ENCODE results near the gene HELZ2.

HELZ2 gene

DNA sequence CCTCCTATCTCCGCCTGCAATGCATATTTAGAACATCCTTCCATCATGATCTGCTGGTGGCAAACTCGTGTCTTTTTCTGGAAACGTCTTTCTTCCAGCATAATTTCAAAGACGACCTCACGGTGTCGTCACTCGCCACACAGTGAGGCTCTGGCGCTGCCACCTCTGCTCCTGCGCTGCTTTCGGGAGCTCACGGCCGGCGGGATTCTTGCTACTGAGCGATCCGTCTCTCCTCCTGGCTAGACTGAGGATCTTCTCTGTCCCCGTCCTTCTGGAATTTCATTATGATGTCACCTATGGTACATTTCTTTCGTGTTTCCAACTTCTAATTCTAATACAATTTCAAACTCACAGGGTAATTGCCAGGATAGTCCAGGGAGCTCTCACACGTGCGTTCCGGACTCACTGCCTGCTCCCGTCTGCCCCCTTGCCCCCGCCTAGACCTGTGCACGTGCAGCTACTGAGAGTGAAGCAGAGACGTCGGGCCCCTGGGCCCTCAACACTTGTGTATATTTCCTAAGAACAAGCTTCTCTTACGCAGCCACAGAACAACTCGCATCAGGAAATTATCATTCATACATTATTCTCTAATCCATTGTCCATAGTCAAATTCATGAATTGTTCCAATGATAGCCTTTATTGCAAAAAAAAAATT lies 25.5 kb upstream of the HELZ2 start:
- intact Hi-C loops (cut with DNase I): no loop called here
- peak in 2 of 10 donors; percentile 37 to 75 for DNase-seq

- intact Hi-C loops (cut with DNase I): no loop called here
- DNase-seq: peak in 3 of 10 donors; percentile 43 to 54 (median 43)
Measured at GRCh38 chr20:63598479-63599395, 24.7 kb upstream of the HELZ2 start.

DNA sequence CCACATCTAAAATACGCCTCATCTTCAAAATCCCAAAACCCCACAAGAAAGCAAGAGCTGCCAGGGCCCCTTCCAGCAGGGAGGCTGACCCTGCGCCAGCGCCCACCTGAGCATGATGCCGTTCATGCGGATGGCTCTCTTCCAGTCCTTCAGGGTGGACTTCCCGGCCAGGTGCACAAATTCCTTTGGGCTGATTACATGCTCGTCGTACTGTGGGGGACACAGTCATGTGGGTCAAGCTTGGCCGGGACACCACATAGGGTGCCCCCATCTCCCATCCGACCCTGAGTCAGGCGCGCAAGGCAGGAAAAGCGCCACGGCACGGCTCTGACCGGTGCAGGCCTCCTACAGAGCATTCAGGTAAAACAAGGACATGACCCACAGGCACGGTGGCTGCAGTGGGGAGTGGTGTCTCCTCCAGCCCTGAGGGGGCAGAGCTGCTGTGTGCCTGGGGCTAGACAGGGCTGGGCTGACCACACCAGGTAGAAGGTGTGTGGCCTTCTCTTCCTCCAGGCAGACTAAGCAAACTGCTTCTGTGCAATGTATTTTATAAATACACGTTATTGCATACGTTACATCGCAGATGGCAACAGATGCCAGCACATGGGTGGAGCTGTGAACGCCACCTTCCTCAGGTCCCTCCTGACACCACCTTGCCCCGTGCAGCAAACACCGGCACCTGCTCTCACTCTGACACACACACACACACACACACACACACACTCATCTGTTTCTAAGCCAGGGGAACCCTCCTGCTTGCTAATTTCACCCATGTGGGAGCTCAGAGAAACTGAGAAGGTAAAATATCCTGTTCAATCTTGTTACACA lies 23.8 kb upstream of the HELZ2 start:
- intact Hi-C loops (cut with DNase I): no loop called here
- peak in 3 of 10 donors; percentile 54 to 74 (median 59) for DNase-seq

GRCh38 chr20:63596423-63596822 lies 22.4 kb upstream of the HELZ2 start:
- DNase-seq: peak in 1 of 10 donors; percentile 47
- intact Hi-C loops (cut with DNase I): no loop called here

- DNase-seq: peak in 2 of 10 donors; percentile 71 to 72
- intact Hi-C loops (cut with DNase I): no loop called here
Measured at GRCh38 chr20:63595416-63596127, 21.5 kb upstream of the HELZ2 start.

DNA sequence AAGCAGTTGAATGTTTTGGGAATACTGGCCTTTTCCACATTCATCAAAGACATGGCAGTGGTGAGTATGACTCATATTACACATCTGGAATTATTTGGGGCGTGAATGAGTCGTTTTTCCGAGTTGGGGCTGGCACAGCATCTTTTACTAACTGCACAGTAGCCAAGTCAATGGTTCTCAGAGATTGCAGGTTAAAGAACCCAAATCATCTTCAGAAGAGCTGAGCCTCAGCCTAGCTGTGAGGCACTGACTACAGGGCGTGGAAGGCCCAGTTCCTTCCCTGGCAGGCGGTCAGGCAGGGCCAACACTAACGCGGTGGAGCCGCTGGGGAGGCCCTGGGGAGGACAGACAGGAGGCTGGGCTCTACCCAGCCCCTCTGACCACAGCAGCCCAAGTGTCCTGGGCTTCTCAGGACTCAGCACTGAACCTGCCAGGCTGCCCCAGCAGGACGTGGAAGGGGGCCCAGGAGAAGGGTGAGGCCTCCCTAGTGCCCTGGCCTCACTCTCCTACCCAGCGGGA lies 20.1 kb upstream of the HELZ2 start:
- DNase-seq: peak in 1 of 10 donors; percentile 74
- intact Hi-C loops (cut with DNase I): no loop called here

- intact Hi-C loops (cut with DNase I): no loop called here
- DNase-seq: peak in 1 of 10 donors; percentile 73
Measured at GRCh38 chr20:63592661-63593060, 18.6 kb upstream of the HELZ2 start.

- peak in 1 of 10 donors; percentile 52 for DNase-seq
- intact Hi-C loops (cut with DNase I): no loop called here
Measured at GRCh38 chr20:63591786-63592355, 17.8 kb upstream of the HELZ2 start.

GRCh38 chr20:63591147-63591533 lies 17.1 kb upstream of the HELZ2 start:
- DNase-seq: no peak
- intact Hi-C loops (cut with DNase I): no loop called here

GRCh38 chr20:63590218-63591146 lies 16.4 kb upstream of the HELZ2 start:
- intact Hi-C loops (cut with DNase I): no loop called here
- DNase-seq: peak in 1 of 10 donors; percentile 74

DNA sequence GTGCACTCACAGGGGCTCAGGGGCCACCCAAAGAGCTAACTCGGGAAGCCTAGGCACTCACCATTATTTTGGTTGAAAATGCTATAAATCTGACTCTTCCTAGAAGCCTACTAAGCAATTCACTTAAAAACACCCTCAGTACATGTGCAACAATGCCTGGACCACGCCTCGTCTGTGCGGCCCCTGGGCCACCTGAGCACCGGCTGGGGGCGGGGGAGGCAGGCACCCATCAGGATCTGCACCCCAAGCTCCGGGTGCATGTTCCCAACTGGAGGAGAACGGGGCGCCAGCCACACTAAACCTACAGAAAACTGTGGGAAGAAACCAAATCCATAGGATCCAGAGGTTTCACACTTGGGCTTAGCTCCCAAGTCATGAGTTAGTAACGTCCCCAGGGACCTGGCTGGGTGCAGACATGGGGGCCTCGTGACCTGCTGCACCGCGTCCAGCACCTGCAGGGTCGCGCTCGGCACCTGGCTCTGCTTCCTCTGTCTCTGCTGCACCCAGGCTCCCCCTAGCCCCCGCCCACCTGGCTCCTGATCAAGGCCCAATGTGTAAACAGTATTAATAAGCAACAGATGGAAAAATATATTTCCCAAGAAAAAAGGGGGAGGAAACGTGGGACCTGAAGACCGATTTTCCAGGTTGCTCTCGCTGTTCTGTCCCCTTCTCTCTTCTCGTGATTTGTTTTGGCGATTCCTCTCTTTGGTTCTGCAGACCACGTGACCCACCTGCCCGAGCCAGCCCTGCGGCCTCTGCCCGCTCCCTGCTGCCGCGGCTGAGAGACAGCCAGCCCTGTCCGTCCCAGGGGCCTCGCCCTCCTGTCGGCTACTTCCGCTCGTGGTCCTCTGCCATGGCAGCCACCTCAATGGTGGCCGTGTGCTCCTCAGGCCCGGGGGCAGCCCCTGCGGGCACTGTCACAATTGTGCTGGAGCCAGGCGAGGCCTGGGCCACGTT lies 15.5 kb upstream of the HELZ2 start:
- intact Hi-C loops (cut with DNase I): no loop called here
- DNase-seq: peak in 1 of 10 donors; percentile 73

- peak in 1 of 10 donors; percentile 88 for DNase-seq
- intact Hi-C loops (cut with DNase I): no loop called here
Measured at GRCh38 chr20:63588641-63589041, 14.6 kb upstream of the HELZ2 start.

DNA sequence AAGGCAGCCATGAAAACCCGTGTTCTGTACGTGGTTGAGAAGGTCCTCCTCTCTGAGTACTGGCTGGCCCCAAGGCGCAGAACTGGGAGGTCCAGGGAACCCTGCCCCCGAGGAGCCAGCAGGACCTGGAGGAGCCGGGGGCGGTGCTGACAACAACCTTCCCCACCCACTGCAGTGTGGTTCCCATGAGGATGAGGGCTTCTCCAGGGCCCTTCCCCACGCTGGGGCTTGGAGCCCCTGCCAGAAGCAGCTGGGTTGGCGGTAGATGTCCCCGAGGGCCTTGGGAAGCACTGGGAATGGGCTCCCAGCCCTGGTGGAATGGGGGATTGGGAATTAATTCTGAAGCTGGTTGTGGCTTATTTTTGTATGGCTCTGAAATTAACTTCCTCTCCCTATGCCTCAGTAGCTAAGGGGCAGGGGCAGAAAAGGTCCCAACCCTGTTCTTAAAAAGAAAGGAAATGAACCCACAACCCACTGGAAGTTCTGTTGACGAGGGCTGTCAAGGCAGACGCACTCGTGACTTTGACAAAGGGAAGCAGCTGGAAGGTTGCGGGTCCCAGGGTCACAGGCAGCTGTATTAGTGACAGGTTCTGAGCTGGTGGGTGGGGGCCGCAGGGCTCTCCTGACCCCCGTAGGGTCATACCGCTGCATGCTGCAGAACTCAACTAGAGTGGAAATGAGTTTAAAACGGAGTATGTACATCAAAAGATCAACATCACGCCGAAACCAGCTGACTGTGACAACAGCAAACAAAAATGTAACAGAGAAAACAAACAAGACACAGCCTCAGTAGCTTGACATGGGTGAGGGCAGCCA lies 13.9 kb upstream of the HELZ2 start:
- DNase-seq: peak in 1 of 10 donors; percentile 64
- intact Hi-C loops (cut with DNase I): no loop called here

- intact Hi-C loops (cut with DNase I): no loop called here
- DNase-seq: peak in 1 of 10 donors; percentile 47
Measured at GRCh38 chr20:63587256-63587655, 13.2 kb upstream of the HELZ2 start.

GRCh38 chr20:63586797-63587196 lies 12.8 kb upstream of the HELZ2 start:
- intact Hi-C loops (cut with DNase I): no loop called here
- DNase-seq: peak in 1 of 10 donors; percentile 70

All from posterior cingulate gyrus (tissue), 11 donors.